ENCODE data around the gene KCNH2.

KCNH2 gene

GRCh38 chr7:150904011-150904909 lies 73.9 kb downstream of the KCNH2 start:
- DNase-seq = no peak
- no peak for ATAC-seq

- ATAC-seq = peak; percentile 55
- DNase-seq = no peak
Observed at GRCh38 chr7:150903606-150904005, 74.5 kb downstream of the KCNH2 start.

- DNase-seq (no peak), ATAC-seq (no peak)
Observed at GRCh38 chr7:150902078-150903033, 75.8 kb downstream of the KCNH2 start.

GRCh38 chr7:150901160-150902035 lies 76.7 kb downstream of the KCNH2 start:
- DNase-seq = no peak
- no peak for ATAC-seq

DNA sequence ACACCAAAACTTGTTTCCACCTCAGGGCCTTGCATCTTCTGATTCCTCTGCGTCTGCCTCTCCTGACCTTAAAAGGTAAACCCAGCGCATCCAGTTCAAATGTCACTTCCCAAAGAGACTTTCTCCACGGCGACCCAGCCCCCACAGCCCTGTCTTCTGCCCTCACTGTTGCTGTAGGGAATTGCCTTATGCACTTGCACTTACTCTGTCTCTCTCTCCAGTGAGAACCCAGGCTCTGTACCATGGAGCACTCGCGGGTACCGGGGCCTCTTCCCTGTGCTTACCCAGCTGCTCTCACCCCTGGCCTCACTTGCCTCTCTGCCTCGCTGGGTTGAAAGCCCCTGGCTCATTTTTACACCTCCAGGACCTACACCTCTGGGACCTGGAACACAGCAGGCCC lies 77.4 kb downstream of the KCNH2 start:
- DNase-seq = no peak
- ATAC-seq = no peak

- ATAC-seq (peak; percentile 70), DNase-seq (peak; percentile 83)
Observed at GRCh38 chr7:150898475-150899011, 79.6 kb downstream of the KCNH2 start.

DNA sequence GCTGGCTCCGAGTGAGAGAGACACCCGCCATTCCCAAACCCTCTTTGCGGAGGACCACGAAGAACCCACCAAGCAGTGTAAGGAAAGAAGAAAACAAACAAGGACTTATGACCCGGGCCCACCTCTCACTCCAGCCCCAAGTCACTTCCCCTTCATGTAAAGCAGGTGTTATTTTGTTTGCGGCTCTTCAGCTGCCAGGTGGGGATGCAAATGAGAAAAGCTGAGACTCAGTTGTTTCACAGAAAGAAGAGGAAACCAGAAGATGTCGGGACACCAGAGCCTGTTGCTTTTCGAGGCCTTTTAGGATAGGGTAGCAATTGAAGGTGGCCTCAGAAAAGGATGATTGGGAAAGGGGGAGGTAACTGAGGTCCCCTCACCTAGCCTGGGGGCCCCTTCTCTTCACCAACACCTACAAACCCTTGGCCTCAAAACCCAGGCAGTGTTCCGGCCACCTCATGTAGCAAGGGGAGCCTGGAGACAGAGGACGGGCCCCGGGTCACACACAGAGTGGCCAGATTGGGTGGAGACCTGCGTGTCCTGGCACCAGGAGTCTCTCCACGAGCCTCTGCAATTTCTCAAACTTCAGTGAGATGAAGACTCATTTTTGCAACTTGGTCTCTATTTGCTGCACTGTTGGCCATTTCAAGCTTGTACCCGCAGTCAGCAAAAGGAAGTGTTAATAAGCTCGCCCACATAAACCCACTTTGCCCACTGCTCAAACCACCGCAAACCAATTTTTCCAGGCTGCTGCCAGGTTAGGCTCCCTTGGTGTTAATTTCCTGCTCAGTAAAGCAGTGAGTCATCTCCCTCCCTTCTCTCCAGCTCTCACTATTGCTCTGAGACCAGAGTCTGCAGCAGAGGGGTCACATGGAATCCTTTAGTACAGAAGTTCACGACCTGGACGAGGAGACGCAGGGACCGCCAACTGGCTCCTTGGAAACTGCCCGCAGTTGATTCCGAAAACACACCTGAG lies 80.3 kb downstream of the KCNH2 start:
- DNase-seq (peak; percentile 57), ATAC-seq (peak; percentile 90)

GRCh38 chr7:150896562-150897209 lies 81.4 kb downstream of the KCNH2 start:
- DNase-seq (no peak), ATAC-seq (no peak)

DNA sequence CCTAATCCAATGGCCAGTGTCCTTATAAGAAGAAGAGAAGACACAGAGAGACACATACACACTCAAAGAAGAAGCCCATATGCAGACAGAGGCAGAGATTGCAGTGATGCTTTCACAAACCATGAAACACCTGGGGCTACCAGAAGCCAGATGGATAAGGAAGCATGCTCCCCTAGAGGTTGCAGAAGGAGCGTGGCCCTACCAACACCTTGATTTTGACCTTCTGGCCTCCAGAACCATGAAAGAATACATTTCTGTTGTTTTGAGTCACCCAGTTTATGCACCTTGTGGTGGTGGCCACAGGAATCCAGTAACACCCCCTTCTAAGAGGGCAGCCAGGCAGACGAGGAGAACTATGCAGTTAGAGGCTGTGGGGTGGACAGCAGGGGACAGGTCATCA lies 82.3 kb downstream of the KCNH2 start:
- DNase-seq = no peak
- ATAC-seq = no peak
